T-cell (primary cell): ENCODE results near the gene CREB3L4. TPM values are rescaled to one million over a fixed set of nuclear protein-coding genes. Genes with fewer than 3 reads are reported as not detected.

ENCODE experiments used
- ATAC-seq, 4 experiments: fragments of 200-7000 bp in 3 of 4; fragments of 150-1000 bp in 1 of 4; cut with Tn5 transposase; replicated peaks in 1 of 4; 1 replicate in 3 of 4; 2 replicates in 1 of 4; pipeline ENCODE4 v1.10.0; 2021; ENCODE audit warnings: moderate library complexity in 3 of 4, mild to moderate bottlenecking in 2 of 4, moderate number of reproducible peaks in 1 of 4
- CTCF ChIA-PET, 2 donors: fragments of 300-600 bp; sonication (Branson Sonifier 250); formaldehyde crosslinking; loops; one replicate each; lab custom pipeline; 2022; ENCODE audit warnings: antibody characterized with exemption in 2 of 2; lab: Charles Lee
- POLR2A ChIA-PET, 2 donors: fragments of 300-600 bp; sonication (Branson Sonifier 250); formaldehyde crosslinking; loops; one replicate each; lab custom pipeline; 2022; ENCODE audit warnings: antibody characterized with exemption in 2 of 2; lab: Charles Lee
- DNase-seq, 35 experiments: peaks; one replicate each; pipeline versions ENCODE4 v3.0.0 to v3.0.0-alpha.2; 2013 to 2023
- H3K27ac ChIP-seq: one replicate; pipeline ENCODE4 v1.5.1; 2013; ENCODE audit warnings: low read length
- H3K27me3 ChIP-seq, 2 experiments: replicated peaks in 1 of 2; 1 replicate in 1 of 2; 2 replicates in 1 of 2; pipeline versions ENCODE4 v1.6.1 to v1.7.0; 2013; ENCODE audit warnings: low read length in 1 of 2, mixed read lengths in 1 of 2; ENCODE audit not compliant: control insufficient read depth in 2 of 2, insufficient read depth in 2 of 2; ENCODE audit errors: extremely low read depth in 1 of 2
- H3K36me3 ChIP-seq, 2 donors: 1 replicate in 1 of 2; 2 replicates in 1 of 2; pipeline versions ENCODE4 v1.6.1 to v1.7.0; 2013; ENCODE audit warnings: low read length in 1 of 2; ENCODE audit not compliant: control insufficient read depth in 2 of 2, insufficient read depth in 1 of 2; ENCODE audit errors: extremely low read depth in 1 of 2
- H3K4me1 ChIP-seq, 2 experiments: 1 replicate in 1 of 2; 2 replicates in 1 of 2; pipeline versions ENCODE4 v1.6.1 to v1.7.0; 2013; ENCODE audit warnings: low read length in 2 of 2, mixed read lengths in 1 of 2; ENCODE audit not compliant: insufficient read depth in 2 of 2, control insufficient read depth in 1 of 2; ENCODE audit errors: extremely low read depth in 1 of 2
- H3K4me3 ChIP-seq, 2 donors: 1 replicate in 1 of 2; 2 replicates in 1 of 2; pipeline versions ENCODE4 v1.5.1 to v1.7.0; 2013; ENCODE audit warnings: mild to moderate bottlenecking in 2 of 2, low read length in 1 of 2, moderate library complexity in 1 of 2; ENCODE audit not compliant: control insufficient read depth in 1 of 2; ENCODE audit errors: extremely low read depth in 1 of 2
- H3K9me3 ChIP-seq: 2 replicates; pipeline ENCODE4 v1.7.0; 2013
- H3K27ac Mint-ChIP-seq, 2 donors: one replicate each; pipeline ENCODE4 v1.8.0; 2020 to 2021; ENCODE audit warnings: mild to moderate bottlenecking in 2 of 2, mixed read lengths in 2 of 2
- H3K27me3 Mint-ChIP-seq, 2 donors: one replicate each; pipeline ENCODE4 v1.8.0; 2021 to 2022; ENCODE audit warnings: mixed read lengths in 2 of 2
- H3K36me3 Mint-ChIP-seq: one replicate; pipeline ENCODE4 v1.8.0; 2021; ENCODE audit warnings: mixed read lengths
- H3K4me1 Mint-ChIP-seq, 3 donors: one replicate each; pipeline ENCODE4 v1.8.0; 2020 to 2022; ENCODE audit warnings: mixed read lengths in 3 of 3, mild to moderate bottlenecking in 1 of 3
- H3K4me3 Mint-ChIP-seq, 3 donors: one replicate each; pipeline ENCODE4 v1.8.0; 2020 to 2022; ENCODE audit warnings: mild to moderate bottlenecking in 3 of 3, mixed read lengths in 3 of 3, moderate library complexity in 3 of 3
- H3K9me3 Mint-ChIP-seq, 3 donors: one replicate each; pipeline ENCODE4 v1.8.0; 2020 to 2022; ENCODE audit warnings: mixed read lengths in 3 of 3
- WGBS: methylation state at CpG from one replicate; pipeline ENCODE4 v1.1.5; 2013; ENCODE audit warnings: missing lambda C conversion rate; ENCODE audit not compliant: insufficient coverage; 5-methylcytosine and 5-hydroxymethylcytosine counted together
- total RNA-seq, 35 experiments: library from RNA in 6 of 35; stranded (reverse) in 6 of 35; fragments of 120-200 nt in 1 of 35; gene quantifications; one replicate each; pipeline versions ENCODE4 v1.2.1 to v1.2.4 and lab custom pipeline; 2013 to 2026

Gene CREB3L4
- total RNA-seq, 5 donors from 2014 or later (not counting 1 experiment from before 2014, with no cell fraction given), result 3.3 to 9.0 (median 6.3) TPM

- Histone ChIP-seq H3K27ac (peak overlapping the region; percentile 84), H3K4me3 (peak overlapping the region; percentile 70 to 83), H3K36me3 (peaks cover 16 to 67% of the 10 kb centered on the region in 2 donors), H3K27me3 (no peaks in the 10 kb centered on the region), H3K4me1 (peaks cover 9 to 50% of the 10 kb centered on the region in 2 experiments), H3K9me3 (no peaks in the 10 kb centered on the region)
- Mint-ChIP-seq H3K36me3 (peaks cover 21% of the 10 kb centered on the region), H3K9me3 (no peaks in the 10 kb centered on the region), H3K27ac (peak overlapping the region; percentile 90 to 96), H3K4me1 (peaks cover 30 to 45% (median 34%) of the 10 kb centered on the region in 3 donors), H3K27me3 (no peaks in the 10 kb centered on the region), H3K4me3 (peak overlapping the region; percentile 91 to 94 (median 92))
- WGBS, result under 1% methylated on average over 73 of the region's 95 CpGs
- DNase-seq, result peak; percentile 35 to 85 (median 58)
- ChIA-PET CTCF (interaction anchor here in 1 of 2 donors (0.6 to 4.3 kb wide), 11 partner anchors 11 to 141 kb away, joined by 3 to 25 read pairs (median 6); partner anchors contain the start of genes CREB3L4, CRTC2, GATAD2B and JTB), POLR2A (interaction anchor here (0.5 to 2.6 kb wide), 3 partner anchors 23 to 40 kb away, joined by 5 to 10 read pairs (median 8); partner anchors contain the start of gene GATAD2B (in 1 of the 2))
- ATAC-seq, result peak; percentile 56 to 69 (median 59)
Measured at GRCh38 chr1:153945795-153946621, 21.7 kb upstream of the CREB3L4 start.

DNA sequence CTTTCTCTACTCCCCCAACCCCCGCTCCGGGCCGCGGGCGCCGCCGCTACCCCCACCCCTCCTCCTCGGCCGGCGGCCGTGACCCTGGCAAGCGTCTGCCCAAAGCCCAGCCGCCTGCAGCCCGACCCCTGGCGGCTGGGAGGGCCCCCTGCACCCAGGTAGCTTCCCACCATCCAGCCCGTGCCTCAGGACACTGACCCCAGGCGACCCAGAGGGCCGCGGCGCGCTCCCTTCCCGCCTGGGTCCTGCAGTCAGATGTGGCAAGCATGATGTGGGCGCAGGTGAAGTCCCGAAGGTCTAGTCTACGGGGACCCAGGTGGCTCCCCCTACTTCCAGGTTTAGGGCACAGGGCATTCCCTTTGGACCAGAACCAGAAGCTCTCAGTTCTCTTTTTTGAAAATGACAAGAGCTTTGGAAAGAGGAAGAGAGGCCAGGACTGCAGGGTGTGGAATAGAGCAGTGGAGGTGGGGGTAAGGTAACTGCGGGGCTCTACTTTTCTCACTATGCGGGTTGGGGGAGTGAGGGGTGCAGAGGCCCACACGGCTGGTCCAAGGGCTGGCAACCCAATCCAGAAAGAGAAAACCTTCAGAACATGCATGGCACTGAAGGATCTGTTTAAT is 21.0 kb upstream of the CREB3L4 start, which contains the start of gene DENND4B:
Gene DENND4B (minus strand): TSS at position 97 of the 620 bp plus-strand sequence. CDS start 2,344 bp downstream, outside the sequence.
- peak within 1 kb of the TSS; percentile 90 to 96 for H3K27ac Mint-ChIP-seq
- H3K27me3 ChIP-seq, result no peaks in the 10 kb centered on the region
- ChIA-PET CTCF (interaction anchor here (0.6 to 4.3 kb wide), 13 partner anchors 10 to 168 kb away, joined by 3 to 25 read pairs (median 6); partner anchors contain the start of genes CREB3L4 (in 1 of the 2), GATAD2B (in 1 of the 2), JTB (in 1 of the 2) and RPS27 (in 1 of the 2)), POLR2A (interaction anchor here (0.5 to 2.6 kb wide), 4 partner anchors 10 to 41 kb away, joined by 3 to 10 read pairs (median 6); partner anchors contain the start of gene GATAD2B (in 1 of the 2))
- peak within 1 kb of the TSS; percentile 84 for H3K27ac ChIP-seq
- H3K36me3 ChIP-seq, result peaks cover 16 to 67% of the 10 kb centered on the region in 2 donors
- peak within 1 kb of the TSS; percentile 91 to 94 (median 92) for H3K4me3 Mint-ChIP-seq
- no peaks in the 10 kb centered on the region for H3K9me3 ChIP-seq
- peaks cover 23% of the 10 kb centered on the region for H3K36me3 Mint-ChIP-seq
- peaks cover 9 to 44% of the 10 kb centered on the region in 2 experiments for H3K4me1 ChIP-seq
- peak; percentile 63 to 68 (median 66) for ATAC-seq
- peak; percentile 33 to 83 (median 60) for DNase-seq
- no peaks in the 10 kb centered on the region for H3K9me3 Mint-ChIP-seq
- WGBS, result 3% methylated on average over 24 of the region's 28 CpGs
- H3K27me3 Mint-ChIP-seq, result no peaks in the 10 kb centered on the region
- peaks cover 30 to 40% (median 34%) of the 10 kb centered on the region in 3 donors for H3K4me1 Mint-ChIP-seq
- peak within 1 kb of the TSS; percentile 70 to 83 for H3K4me3 ChIP-seq

- H3K4me1 ChIP-seq, result peaks cover 7 to 41% of the 10 kb centered on the region in 2 experiments
- Mint-ChIP-seq H3K27me3 (no peaks in the 10 kb centered on the region), H3K9me3 (no peaks in the 10 kb centered on the region), H3K4me1 (peaks cover 25 to 42% (median 32%) of the 10 kb centered on the region in 3 donors), H3K4me3 (no peak overlapping the region), H3K36me3 (peaks cover 36% of the 10 kb centered on the region), H3K27ac (peak overlapping the region in 1 of 2 donors; percentile 13)
- ATAC-seq (no peak), DNase-seq (no peak)
- ChIA-PET POLR2A (no interaction called here), CTCF (no interaction called here)
- peaks cover 19 to 76% of the 10 kb centered on the region in 2 donors for H3K36me3 ChIP-seq
- no peak overlapping the region for H3K4me3 ChIP-seq
- H3K27ac ChIP-seq, result no peak overlapping the region
- no peaks in the 10 kb centered on the region for H3K9me3 ChIP-seq
- no peaks in the 10 kb centered on the region for H3K27me3 ChIP-seq
- WGBS, result 97% methylated on average over 11 of the region's 11 CpGs
Measured at GRCh38 chr1:153951183-153951582, 16.5 kb upstream of the CREB3L4 start.

DNA sequence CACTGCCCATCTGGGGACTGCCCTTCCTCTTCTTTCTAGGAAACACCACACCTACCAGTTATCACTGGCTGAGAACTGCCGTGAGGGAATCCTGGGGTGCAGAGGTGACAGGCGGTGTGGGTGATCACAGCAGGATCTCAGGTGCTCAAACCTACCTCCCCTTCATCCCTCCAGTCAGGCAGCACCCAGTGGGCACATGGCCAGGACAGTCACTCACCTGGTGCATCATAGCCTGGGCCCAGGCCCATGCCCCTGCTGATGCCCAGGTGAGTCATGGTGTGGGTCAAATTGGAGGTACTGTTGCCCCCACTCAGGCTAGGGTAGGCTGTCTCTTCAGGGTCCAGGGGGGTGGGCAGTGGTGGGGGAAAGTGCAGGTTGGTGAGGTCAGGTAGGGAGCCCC is 15.9 kb upstream of the CREB3L4 start:
- H3K4me1 Mint-ChIP-seq, result peaks cover 31 to 46% (median 36%) of the 10 kb centered on the region in 3 donors
- no peak overlapping the region for H3K4me3 Mint-ChIP-seq
- H3K9me3 ChIP-seq, result no peaks in the 10 kb centered on the region
- ATAC-seq (no peak), DNase-seq (no peak)
- no CpG with 5 or more reads among the region's 2 CpGs for WGBS
- no peak overlapping the region for H3K27ac ChIP-seq
- H3K4me1 ChIP-seq, result peaks cover 13 to 45% of the 10 kb centered on the region in 2 experiments
- peaks cover 19 to 76% of the 10 kb centered on the region in 2 donors for H3K36me3 ChIP-seq
- H3K27me3 ChIP-seq, result no peaks in the 10 kb centered on the region
- H3K9me3 Mint-ChIP-seq, result no peaks in the 10 kb centered on the region
- H3K36me3 Mint-ChIP-seq, result peaks cover 36% of the 10 kb centered on the region
- H3K4me3 ChIP-seq, result no peak overlapping the region
- ChIA-PET CTCF (no interaction called here), POLR2A (no interaction called here)
- H3K27me3 Mint-ChIP-seq, result no peaks in the 10 kb centered on the region
- H3K27ac Mint-ChIP-seq, result peak overlapping the region in 1 of 2 donors; percentile 48

- Mint-ChIP-seq H3K4me1 (peaks cover 42 to 54% (median 47%) of the 10 kb centered on the region in 3 donors), H3K9me3 (no peaks in the 10 kb centered on the region), H3K4me3 (peak overlapping the region in 2 of 3 donors; percentile 17 to 60), H3K27ac (peak overlapping the region; percentile 74 to 76), H3K36me3 (peaks cover 31% of the 10 kb centered on the region), H3K27me3 (no peaks in the 10 kb centered on the region)
- Histone ChIP-seq H3K4me3 (no peak overlapping the region), H3K9me3 (no peaks in the 10 kb centered on the region), H3K4me1 (peaks cover 21 to 51% of the 10 kb centered on the region in 2 experiments), H3K36me3 (peaks cover 18 to 59% of the 10 kb centered on the region in 2 donors), H3K27me3 (no peaks in the 10 kb centered on the region), H3K27ac (no peak overlapping the region)
- no peak for ATAC-seq
- 94% methylated on average over 3 of the region's 4 CpGs for WGBS
- CTCF ChIA-PET, result interaction anchor here in 1 of 2 donors (0.6 to 1.0 kb wide), 2 partner anchors 22 to 33 kb away, joined by 3 to 4 read pairs; no protein-coding TSS in a partner anchor
- DNase-seq, result no peak
- POLR2A ChIA-PET, result interaction anchor here in 1 of 2 donors (0.6 kb wide), 1 partner anchor 1581 kb away, joined by 4 read pairs; no protein-coding TSS in a partner anchor
Measured at GRCh38 chr1:153953859-153954365, 13.8 kb upstream of the CREB3L4 start.
